ENCODE data around the gene MRAS.

DNA sequence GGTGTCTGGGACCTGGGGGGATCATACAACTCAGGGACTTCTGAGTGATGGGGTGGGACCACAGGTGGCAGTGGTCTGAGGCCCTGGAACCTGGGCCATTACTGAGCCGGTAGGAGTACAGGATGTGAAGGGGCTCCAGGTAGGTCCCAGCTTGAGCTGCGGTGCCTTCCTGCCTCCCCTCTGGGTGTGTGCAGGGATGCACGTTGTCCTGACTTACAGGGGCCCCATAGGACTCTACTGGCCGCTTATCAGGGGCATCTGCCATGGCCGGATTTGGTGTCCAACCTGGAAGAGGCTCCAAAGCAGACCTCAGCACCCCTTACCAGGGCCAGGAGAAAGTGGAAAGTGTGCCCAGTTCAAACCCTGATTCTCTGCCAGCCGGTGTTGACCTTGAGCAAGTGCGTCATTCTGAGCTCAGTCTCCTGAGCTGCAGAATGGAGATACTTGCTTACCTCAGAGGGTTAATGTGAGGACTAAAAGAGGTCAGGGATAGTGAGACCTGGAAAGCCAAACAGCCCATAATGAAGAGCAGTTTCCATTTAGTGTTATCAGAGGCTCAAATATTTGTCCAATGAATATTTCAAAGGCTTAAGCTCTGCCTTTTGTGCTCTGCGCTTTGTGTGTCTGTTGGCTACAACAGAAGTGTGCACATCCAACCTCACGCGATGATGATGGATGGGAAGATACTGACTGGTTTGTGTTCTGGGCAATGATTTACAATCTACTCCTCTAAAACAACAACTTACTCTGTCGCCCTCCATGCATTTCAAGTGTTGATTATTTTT, 50.6 kb downstream of the MRAS start:
- TF ChIP-seq POLR2AphosphoS5 (IDR thresholded peaks at IDR 0.05; ENCODE audit: low read depth, low read length) (no peak), POLR2A (IDR thresholded peaks at IDR 0.05; ENCODE audit: low read depth, low read length) (no peak), TAF1 (IDR thresholded peaks at IDR 0.05; ENCODE audit: borderline replicate concordance, low read depth, low read length) (no peak)

All from GM12892 (cell line).